ENCODE results near the gene TIMM10. TPM values are rescaled to one million over a fixed set of nuclear protein-coding genes. Genes with fewer than 3 reads are reported as not detected.

Gene TIMM10
- total RNA-seq, 1 experiment from 2014 or later = 80.3 TPM

DNA sequence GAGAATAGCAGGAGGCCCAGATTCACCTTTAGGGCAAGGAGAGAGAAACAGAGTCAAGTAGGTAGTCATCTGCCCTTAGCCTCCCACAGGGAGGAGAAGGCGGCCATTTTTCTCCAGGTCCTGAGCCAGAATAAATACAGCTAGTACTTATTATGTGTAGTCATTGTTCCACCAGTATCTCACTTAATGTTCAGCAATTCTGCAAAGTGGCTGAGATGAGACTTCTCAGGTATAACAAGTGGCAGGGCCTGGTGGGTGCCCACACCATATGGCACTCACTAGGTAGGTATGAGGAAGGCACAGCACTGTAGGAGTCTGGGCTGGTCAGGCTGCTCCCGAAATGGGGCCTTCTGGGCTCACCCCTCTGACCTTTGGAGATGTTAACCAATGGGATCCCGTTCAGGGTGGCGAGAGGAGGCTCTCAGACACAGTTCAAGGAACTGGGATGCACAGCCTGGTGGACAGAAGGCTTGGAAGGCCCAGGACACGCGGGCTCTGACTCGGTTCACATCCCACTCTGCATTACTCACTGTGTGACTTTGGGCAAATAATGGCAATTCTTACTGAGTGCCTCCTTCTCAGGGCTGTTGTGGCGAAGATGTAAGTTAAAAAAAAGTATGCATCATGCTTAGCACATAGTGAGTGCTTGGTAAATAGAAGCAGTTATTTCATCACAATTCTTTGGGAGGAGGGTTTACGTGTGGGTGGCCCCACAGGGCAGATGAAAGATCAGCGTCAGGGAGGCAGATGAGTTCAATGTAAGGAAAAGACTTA lies 45.1 kb downstream of the TIMM10 start:
- no TSS peak for BruUV-seq (replicated peaks)
- H3K4me1 Mint-ChIP-seq (ENCODE audit: insufficient read depth, unreplicated experiment) = peaks cover 7% of the 10 kb centered on the region
- DNase-seq (ENCODE audit: unreplicated experiment) = peak; percentile 41
- H3K27ac Mint-ChIP-seq (ENCODE audit: low read depth, unreplicated experiment) = no peak overlapping the region
- no peak overlapping the region for H3K4me3 Mint-ChIP-seq (ENCODE audit: unreplicated experiment)
- H3K36me3 Mint-ChIP-seq (ENCODE audit: insufficient read depth, unreplicated experiment) = no peaks in the 10 kb centered on the region
- ChIA-PET CTCF (interaction anchor here (0.5 to 4.5 kb wide), 6 partner anchors 8 to 574 kb away, joined by 3 to 37 read pairs (median 3); no protein-coding TSS in a partner anchor), POLR2A (no interaction called here)
- intact Hi-C loops (cut with micrococcal nuclease) = no loop called here
- no peaks in the 10 kb centered on the region for H3K9me3 Mint-ChIP-seq (ENCODE audit: unreplicated experiment)
- H3K27me3 Mint-ChIP-seq (ENCODE audit: insufficient read depth, unreplicated experiment) = peaks cover 34% of the 10 kb centered on the region
- TF ChIP-seq, protein P1, sequence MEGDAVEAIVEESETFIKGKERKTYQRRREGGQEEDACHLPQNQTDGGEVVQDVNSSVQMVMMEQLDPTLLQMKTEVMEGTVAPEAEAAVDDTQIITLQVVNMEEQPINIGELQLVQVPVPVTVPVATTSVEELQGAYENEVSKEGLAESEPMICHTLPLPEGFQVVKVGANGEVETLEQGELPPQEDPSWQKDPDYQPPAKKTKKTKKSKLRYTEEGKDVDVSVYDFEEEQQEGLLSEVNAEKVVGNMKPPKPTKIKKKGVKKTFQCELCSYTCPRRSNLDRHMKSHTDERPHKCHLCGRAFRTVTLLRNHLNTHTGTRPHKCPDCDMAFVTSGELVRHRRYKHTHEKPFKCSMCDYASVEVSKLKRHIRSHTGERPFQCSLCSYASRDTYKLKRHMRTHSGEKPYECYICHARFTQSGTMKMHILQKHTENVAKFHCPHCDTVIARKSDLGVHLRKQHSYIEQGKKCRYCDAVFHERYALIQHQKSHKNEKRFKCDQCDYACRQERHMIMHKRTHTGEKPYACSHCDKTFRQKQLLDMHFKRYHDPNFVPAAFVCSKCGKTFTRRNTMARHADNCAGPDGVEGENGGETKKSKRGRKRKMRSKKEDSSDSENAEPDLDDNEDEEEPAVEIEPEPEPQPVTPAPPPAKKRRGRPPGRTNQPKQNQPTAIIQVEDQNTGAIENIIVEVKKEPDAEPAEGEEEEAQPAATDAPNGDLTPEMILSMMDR (IDR thresholded peaks at IDR 0.05; ENCODE audit: unreplicated experiment) = no peak

DNA sequence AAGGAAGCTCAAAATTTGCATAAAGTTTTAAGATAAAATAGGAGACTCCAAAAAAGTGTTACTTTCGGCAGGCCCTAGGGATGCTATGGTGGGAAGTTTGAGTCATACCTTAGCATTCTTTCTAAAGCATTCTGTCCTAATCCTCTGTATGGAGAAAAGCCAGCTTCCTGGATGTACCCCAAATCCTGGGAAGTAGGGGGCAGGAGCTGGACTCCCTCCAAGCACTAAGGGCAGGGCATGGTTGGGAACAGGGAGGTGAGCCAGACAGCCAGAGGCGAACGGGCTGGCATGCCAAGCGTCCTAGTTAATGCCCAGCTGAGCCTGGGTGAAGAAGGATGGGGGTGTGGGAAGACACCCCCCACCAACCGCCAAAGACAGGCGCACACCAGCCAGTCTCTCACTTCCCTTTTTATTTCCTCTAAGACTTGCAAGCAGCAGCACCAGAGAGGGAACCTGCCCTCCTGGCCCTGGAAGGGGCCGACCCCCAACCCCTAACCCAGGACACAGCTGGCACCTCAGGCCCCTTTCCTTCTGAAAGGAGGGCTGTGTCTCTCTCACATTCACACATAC lies 46.3 kb downstream of the TIMM10 start:
- Mint-ChIP-seq H3K27me3 (ENCODE audit: insufficient read depth, unreplicated experiment) (peaks cover 34% of the 10 kb centered on the region), H3K27ac (ENCODE audit: low read depth, unreplicated experiment) (peak overlapping the region; percentile 20), H3K9me3 (ENCODE audit: unreplicated experiment) (no peaks in the 10 kb centered on the region), H3K36me3 (ENCODE audit: insufficient read depth, unreplicated experiment) (no peaks in the 10 kb centered on the region), H3K4me1 (ENCODE audit: insufficient read depth, unreplicated experiment) (peaks cover 5% of the 10 kb centered on the region), H3K4me3 (ENCODE audit: unreplicated experiment) (no peak overlapping the region)
- TF ChIP-seq, protein P1 (IDR thresholded peaks at IDR 0.05; ENCODE audit: unreplicated experiment) = no peak
- DNase-seq (ENCODE audit: unreplicated experiment) = peak; percentile 52
- ChIA-PET CTCF (interaction anchor here (0.6 to 4.5 kb wide), 9 partner anchors 9 to 124 kb away, joined by 3 to 37 read pairs (median 4); partner anchors contain the start of gene SLC43A1), POLR2A (interaction anchor here (0.6 to 1.2 kb wide), 3 partner anchors 31 to 159 kb away, joined by 3 read pairs; partner anchors contain the start of gene SLC43A1)
- no TSS peak for BruUV-seq (replicated peaks)
- intact Hi-C loops (cut with micrococcal nuclease) = no loop called here

DNA sequence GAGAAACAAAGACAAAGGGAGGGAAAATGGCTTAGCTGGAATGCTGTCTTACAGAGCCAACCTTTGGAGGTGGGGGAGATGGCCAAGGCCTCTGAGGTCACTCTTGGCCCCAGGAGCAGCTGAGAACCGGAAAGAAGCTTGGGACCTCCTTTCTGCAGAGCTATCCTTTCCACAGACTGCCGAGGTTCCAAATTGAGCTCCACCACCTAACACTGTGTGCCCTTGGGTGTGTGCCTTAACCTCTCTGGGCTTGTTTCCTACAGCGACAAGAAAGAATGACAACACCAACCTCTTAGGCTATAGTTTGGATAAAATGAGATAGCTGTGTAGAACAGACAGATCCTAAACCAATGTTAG lies 47.0 kb downstream of the TIMM10 start:
- intact Hi-C loops (cut with micrococcal nuclease) = no loop called here
- no peaks in the 10 kb centered on the region for H3K36me3 Mint-ChIP-seq (ENCODE audit: insufficient read depth, unreplicated experiment)
- no peak for DNase-seq (ENCODE audit: unreplicated experiment)
- no peak overlapping the region for H3K4me3 Mint-ChIP-seq (ENCODE audit: unreplicated experiment)
- CTCF ChIA-PET = interaction anchor here (0.6 to 4.5 kb wide), 10 partner anchors 9 to 162 kb away, joined by 3 to 37 read pairs (median 4); partner anchors contain the start of gene SLC43A1
- POLR2A ChIA-PET = interaction anchor here (0.6 to 1.2 kb wide), 3 partner anchors 32 to 160 kb away, joined by 3 read pairs; partner anchors contain the start of gene SLC43A1
- H3K27me3 Mint-ChIP-seq (ENCODE audit: insufficient read depth, unreplicated experiment) = peaks cover 31% of the 10 kb centered on the region
- H3K27ac Mint-ChIP-seq (ENCODE audit: low read depth, unreplicated experiment) = no peak overlapping the region
- no TSS peak for BruUV-seq (replicated peaks)
- TF ChIP-seq, protein P1 (IDR thresholded peaks at IDR 0.05; ENCODE audit: unreplicated experiment) = no peak
- H3K9me3 Mint-ChIP-seq (ENCODE audit: unreplicated experiment) = no peaks in the 10 kb centered on the region
- peaks cover 5% of the 10 kb centered on the region for H3K4me1 Mint-ChIP-seq (ENCODE audit: insufficient read depth, unreplicated experiment)

Measured in MCF 10A (cell line).